Vagina (tissue), 2 donors: ENCODE measurements around the gene CD8B.
"Not testable (repeated sequence)": the region's sequence is repeated elsewhere in the genome, so short reads cannot be mapped to it uniquely, and the experiment has no call there.

Source experiments
- CTCF ChIP-seq, 3 experiments: fragments of 450-650 bp in 2 of 3; fragments of 200-600 bp in 1 of 3; sonication (generic) in 1 of 3; IDR thresholded peaks; one replicate each; pipeline ENCODE4 v1.5.1; 2017 to 2019; ENCODE audit warnings: antibody characterized with exemption in 3 of 3, mild to moderate bottlenecking in 2 of 3, moderate library complexity in 2 of 3
- POLR2A ChIP-seq, 2 donors: fragments of 450-650 bp; IDR thresholded peaks; one replicate each; pipeline ENCODE4 v1.6.1; 2017; ENCODE audit warnings: antibody characterized with exemption in 2 of 2, mild to moderate bottlenecking in 2 of 2, moderate library complexity in 2 of 2
- POLR2AphosphoS5 ChIP-seq, 2 donors: sonication (generic); formaldehyde crosslinking; IDR thresholded peaks; one replicate each; pipeline ENCODE4 v1.9.0; 2017; ENCODE audit warnings: antibody characterized with exemption in 2 of 2, mild to moderate bottlenecking in 2 of 2, low read depth in 1 of 2; ENCODE audit not compliant: insufficient read depth in 1 of 2

GRCh38 chr2:86837714-86838113, 24.0 kb downstream of the CD8B start:
- TF ChIP-seq CTCF (IDR thresholded peaks at IDR 0.05); POLR2AphosphoS5 (IDR thresholded peaks at IDR 0.05; ENCODE audit: insufficient read depth in 1 of 2, low read depth in 1 of 2); POLR2A (IDR thresholded peaks at IDR 0.05): not testable (repeated sequence)
